NK-92 treated with Interleukin-12 subunit alpha and Interleukin-12 subunit beta, amount 100 ng/mL, for 24 hours (cell line): ENCODE data around the gene PSMB10.
A peak's percentile ranks its signal among the peaks of the same experiment; 100 is the strongest.
"Not testable (repeated sequence)": the region's sequence is repeated elsewhere in the genome, so short reads cannot be mapped to it uniquely, and the experiment has no call there.

Experiments used
- DNase-seq: peaks from one replicate; lab custom pipeline; 2025; lab: John Stamatoyannopoulos, UW

PSMB10 gene

DNA sequence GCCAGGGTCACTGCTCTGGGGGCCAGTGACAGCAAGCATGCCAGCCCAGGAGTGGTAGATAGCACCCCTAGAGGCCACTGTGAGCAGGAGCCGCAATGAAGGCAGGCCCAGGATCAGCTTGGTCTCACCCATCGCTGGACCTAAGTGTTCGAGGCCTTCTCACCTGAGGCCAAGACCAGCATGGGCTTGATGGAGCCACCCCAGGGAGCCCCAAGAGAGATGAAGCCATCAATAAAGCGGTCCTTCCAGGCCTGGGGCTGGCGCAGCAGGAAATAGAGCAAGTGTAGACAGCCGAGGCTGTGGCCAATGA, 5.5 kb upstream of the PSMB10 start:
- DNase-seq, result no peak

DNA sequence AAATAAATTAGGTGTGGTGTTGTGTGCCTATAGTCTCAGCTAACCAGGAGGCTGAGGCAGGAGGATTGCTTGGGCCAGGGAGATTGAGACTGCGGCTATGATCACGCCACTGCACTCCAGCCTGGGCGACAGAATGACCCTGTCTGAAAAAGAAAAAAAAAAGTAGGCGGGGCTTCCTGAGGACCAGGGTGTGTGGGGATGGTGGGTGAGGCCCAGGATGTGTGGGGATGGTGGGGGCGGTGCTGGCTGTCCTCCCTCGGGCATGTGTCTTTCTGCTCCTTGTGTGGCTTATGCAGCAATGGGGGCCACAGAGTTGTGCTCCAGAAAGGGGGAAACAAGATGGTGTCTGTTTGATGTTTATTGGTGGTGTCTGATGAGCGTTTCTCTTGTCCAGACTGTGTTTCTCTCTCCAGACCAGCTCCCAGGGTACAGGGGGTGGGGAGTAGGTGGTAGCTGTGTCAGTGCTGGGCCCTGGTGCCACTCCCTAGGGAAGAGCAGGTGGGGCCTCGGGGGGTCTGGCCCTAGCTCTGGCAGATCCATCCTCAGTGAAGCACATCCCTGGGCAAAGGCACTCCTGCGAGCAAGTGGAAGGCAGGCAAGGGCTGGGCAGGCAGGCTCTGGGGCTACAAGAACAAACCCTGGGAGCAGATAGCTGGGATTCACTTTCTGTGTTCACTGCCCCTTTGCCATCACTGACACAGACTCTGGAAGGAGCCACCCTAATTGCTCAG, 5.0 kb upstream of the PSMB10 start:
- DNase-seq, result no peak

GRCh38 chr16:67940446-67941089, 3.9 kb upstream of the PSMB10 start:
- no peak for DNase-seq

- no peak for DNase-seq
Measured at GRCh38 chr16:67939507-67940445, 3.1 kb upstream of the PSMB10 start.

- DNase-seq, result not testable (repeated sequence)
Measured at GRCh38 chr16:67937713-67938112, 1.1 kb upstream of the PSMB10 start.

DNA sequence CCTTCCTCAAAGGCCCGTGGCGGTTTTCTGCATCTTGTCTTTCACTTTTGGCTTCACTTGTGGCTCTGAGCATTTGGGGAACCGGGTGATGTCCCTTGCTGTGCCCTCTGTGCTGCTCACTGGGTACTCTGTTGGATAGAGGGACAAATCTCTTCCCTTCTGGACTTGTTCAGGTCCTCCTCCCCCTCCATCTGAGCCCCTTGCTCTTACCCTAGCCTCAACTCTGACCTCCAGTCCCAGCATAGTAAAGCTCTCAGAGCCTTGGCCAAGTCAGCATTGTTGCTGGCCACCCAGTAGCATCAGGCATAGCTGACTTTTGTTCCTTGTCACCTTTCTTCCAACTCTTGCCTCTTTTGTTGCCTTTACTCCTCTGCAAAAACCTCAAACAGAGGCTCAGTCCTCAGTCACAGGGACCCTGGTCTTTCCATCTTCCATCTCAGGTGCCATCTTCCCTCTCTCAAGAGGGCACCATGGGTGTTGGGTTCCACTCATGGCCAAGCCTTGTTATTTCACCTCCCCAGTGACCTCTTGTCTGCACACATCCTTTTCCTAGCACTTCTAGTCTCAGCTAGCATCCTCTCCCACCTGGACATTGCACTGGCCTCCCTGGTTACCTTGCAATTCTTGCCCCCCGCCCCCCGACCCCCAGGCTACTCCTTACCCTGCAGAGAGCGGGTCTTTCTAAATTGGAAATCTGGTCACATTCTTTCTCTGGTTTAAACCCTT, 393 bp upstream of the PSMB10 start:
- no peak for DNase-seq

GRCh38 chr16:67935402-67936123, 1.1 kb downstream of the PSMB10 start:
- DNase-seq, result peak; percentile 92

DNA sequence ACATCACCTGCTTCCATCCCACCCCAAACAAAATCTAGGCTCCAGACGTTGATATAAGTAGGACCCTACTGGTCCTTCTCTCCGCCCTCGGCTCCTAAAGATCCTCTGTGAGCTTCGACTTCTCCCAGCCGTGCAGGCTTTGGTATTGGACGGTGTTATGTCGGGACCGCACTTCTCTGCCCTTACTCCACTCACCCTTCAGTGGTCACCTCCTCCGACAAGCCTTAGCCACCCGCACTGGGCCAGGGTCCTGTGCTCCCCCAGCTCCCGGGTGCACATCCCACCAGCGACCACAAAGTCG, 1.6 kb downstream of the PSMB10 start:
- no peak for DNase-seq

GRCh38 chr16:67934306-67935100, 2.1 kb downstream of the PSMB10 start:
- no peak for DNase-seq

GRCh38 chr16:67933805-67934204, 2.8 kb downstream of the PSMB10 start:
- DNase-seq, result no peak

DNA sequence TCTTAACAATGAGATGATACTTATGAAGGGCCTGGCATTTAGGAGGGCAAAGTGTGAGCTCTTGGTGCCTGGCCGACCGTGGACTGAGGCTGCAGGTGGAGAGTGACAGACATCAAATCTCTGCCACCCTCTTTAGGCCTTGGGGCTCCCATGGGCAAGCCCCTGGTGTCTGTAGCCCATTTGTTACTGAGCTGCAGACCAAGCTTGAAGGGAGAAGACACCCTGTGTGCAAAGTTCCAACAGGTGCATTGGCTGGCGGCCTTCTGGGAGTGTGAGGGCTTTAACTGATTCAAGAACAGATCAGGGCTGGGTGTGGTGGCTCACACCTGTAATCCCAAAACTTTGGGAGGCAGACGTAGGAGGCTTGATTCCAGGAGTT, 4.2 kb downstream of the PSMB10 start:
- no peak for DNase-seq

DNA sequence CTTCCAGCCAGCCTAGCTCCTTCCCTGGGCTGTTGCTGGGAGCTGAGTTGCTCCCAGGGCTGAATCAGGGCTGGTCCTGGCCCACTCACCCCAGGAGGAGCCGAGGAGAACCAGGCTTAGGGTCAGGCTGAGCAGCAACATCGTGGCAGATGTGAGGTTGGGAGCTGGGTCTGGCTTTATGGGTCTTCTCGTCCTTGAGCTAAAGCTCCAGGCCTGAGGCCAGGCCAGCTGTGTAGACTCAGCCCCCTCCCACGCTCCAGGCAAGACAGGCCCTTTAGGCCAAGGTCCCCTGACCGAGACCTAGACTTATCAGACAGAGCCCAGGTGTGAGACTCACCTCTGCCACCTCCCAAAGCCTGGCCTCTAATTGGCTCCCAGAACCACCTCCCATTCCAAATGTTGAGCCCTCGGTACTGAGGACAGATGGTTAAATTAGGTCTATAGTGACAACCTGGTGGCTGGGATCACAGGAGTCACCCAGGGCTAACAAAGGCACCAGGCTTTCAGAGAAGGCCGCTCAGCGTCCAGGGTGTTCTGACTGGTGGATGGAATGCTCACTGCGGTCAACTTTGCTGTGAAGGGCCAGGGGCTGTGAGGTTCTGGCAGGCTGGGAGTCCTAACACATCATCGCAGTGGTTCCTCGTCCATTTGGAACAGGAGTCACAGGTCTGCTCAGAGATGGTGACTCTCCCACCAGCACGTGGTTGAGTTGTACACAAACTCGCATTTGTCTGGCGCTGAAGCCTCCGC, 4.8 kb downstream of the PSMB10 start, which contains the start of gene CTRL:
Gene CTRL (minus strand): TSS at position 151 of the 750 bp plus-strand sequence. CDS start 10 bp downstream, at position 141.
- no peak for DNase-seq

- DNase-seq, result no peak
Measured at GRCh38 chr16:67930678-67931211, 5.9 kb downstream of the PSMB10 start.

- no peak for DNase-seq
Measured at GRCh38 chr16:67930191-67930590, 6.5 kb downstream of the PSMB10 start.

DNA sequence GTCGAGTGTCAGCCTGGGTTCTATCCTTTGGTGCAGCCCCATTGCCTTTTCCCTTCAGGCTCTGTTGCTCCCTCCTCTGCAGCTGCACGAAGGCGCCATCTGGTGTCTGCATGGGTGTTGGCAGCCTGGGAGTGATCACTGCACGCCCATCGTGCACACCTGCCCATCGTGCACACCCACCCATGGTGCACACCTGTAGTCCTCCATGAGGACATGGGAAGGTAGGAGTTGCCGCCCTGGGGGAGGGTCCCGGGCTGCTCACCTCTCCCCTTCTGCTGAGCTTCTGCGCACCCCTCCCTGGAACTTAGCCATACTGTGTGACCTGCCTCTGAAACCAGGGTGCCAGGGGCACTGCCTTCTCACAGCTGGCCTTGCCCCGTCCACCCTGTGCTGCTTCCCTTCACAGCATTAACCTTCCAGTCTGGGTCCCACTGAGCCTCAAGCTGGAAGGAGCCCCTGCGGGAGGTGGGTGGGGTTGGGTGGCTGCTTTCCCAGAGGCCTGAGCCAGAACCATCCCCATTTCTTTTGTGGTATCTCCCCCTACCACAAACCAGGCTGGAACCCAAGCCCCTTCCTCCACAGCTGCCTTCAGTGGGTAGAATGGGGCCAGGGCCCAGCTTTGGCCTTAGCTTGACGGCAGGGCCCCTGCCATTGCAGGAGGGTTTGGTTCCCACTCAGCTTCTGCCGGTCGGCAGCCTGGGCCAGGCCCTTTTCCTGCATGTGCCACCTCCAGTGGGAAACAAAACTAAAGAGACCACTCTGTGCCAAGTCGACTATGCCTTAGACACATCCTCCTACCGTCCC, 7.9 kb downstream of the PSMB10 start:
- peak; percentile 39 for DNase-seq

- DNase-seq, result no peak
Measured at GRCh38 chr16:67928147-67928546, 8.5 kb downstream of the PSMB10 start.

DNA sequence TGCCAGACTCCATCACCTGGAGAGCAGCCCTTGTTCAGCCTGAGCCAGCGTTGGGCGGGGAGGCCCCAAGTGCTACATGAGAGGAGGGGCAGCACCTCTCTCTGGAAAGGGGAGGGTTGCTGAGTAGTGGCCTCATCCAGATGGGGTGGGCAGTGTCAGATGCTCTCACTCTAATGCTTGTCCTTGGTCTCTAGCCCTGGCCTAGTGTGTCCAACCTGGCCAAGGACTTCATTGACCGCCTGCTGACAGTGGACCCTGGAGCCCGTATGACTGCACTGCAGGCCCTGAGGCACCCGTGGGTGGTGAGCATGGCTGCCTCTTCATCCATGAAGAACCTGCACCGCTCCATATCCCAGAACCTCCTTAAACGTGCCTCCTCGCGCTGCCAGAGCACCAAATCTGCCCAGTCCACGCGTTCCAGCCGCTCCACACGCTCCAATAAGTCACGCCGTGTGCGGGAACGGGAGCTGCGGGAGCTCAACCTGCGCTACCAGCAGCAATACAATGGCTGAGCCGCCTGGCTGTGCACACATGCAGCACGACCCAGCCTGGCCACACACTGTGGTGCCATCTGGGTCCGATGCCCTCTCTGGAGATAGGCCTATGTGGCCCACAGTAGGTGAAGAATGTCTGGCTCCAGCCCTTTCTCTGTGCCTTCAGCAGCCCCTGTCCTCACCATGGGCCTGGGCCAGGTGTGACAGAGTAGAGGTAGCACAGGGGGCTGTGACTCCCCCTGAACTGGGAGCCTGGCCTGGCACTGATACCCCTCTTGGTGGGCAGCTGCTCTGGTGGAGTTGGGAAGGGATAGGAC, 9.3 kb downstream of the PSMB10 start:
- DNase-seq, result no peak

DNA sequence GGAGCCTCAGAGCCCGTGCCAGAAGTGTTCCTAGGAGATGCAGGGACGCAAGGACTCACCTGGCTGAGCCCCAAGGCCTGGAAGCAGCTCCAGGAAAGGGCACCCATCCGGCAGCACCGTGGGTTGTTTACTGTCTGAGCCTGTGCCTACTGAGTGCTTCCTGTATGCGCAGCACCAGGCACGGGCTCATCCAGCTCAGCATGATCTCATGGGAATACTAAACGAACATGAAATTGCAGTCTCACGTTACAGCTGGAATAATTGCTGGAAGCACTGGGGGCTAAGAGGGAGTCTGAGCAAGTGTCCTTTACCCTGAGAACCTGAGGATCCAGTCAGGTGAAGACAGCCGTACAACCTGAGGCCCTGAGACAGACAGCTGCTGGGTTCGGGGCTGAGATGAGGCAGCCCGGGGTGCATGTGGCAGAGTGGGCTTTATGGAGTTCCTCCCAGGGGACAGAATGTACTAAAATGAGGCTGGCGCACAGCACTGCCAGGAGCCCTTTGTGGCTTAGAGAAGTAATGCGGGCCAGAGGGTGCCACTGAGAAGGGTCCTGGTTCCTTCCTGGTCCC, 10.4 kb downstream of the PSMB10 start:
- DNase-seq, result no peak
